Amygdala (tissue), 56 donors: ENCODE data around the gene MTF1.
"Not testable (repeated sequence)": the region's sequence is repeated elsewhere in the genome, so short reads cannot be mapped to it uniquely, and the experiment has no call there.

Experiments
- DNase-seq, 56 donors: peaks; one replicate each; lab custom pipeline; 2025; lab: John Stamatoyannopoulos, UW

Gene MTF1

DNA sequence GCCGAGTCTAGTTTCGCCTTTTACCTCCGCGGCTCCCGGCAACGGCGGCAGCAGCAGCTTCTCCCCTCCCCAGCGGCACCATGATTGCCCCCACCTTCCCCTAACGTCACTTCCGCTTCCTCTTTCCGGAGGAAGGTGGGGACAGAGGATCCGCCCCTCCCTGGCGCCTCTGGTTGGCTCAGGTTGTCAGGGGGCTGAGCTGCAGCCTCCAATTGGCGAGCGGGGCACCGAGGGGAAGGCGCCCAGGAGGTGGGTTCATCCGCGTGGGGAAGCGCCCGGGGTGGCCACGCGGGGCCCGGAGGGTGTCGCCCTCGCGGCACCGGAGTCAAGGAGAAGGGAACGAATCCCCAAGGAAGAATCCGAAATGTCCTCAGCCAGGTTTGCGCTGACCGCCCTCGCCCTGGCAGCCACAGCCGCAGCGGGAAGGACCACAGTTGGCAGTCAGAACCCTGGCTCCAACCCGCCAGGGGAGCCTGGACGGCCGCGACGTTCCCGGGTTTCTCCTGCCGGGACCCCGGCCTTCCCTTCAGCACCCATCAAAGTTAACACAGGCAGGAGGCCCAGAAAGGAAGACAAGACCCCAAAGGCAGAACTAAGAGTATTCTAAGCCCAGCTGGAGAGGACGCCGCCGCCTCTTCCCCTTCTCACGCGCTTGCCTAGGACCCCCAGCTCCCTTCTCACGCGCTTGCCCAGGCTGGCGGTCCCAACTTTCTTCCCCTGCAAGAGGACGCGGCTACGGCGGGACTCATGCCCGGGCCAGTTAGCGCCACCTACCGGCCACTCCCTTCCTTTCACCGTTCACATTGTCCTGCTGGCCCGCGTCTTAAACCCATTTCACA, at the start of gene MTF1:
TSS of gene MTF1 (minus strand) at position 86 of the 839 bp plus-strand sequence. CDS start 1,934 bp downstream, outside the sequence.
- peak; percentile 76 to 98 (median 93) for DNase-seq

GRCh38 chr1:37908531-37908930, 49.1 kb upstream of the MTF1 start:
- DNase-seq: not testable (repeated sequence)

DNA sequence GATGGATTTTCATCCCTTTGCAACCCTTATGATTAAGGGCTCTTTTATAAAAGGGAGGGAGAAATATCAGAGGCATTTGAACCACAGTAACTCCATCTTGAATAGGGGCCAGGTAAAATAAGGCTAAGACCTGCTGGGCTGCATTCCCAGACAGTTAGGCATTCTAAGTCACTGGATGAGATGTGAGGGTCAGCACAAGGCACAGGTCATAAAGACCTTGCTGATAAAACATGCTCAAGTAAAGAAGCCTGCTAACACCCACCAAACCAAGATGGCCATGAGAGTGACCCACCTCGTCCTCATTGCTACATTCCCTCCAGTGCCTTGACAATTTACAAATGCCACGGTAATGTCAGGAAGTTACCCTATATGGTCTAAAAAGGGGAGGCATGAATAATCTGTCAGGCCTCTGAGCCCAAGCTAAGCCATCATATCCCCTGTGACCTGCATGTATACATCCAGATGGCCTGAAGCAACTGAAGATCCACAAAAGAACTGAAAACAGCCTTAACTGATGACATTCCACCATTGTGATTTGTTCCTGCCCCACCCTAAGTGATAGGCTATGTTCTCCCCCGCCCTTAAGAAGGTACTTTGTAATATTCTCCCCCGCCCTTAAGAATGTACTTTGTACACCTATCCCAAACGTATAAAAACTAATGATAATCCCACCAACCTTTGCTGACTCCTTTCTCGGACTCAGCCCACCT, 48.2 kb upstream of the MTF1 start:
- not testable (repeated sequence) for DNase-seq

DNA sequence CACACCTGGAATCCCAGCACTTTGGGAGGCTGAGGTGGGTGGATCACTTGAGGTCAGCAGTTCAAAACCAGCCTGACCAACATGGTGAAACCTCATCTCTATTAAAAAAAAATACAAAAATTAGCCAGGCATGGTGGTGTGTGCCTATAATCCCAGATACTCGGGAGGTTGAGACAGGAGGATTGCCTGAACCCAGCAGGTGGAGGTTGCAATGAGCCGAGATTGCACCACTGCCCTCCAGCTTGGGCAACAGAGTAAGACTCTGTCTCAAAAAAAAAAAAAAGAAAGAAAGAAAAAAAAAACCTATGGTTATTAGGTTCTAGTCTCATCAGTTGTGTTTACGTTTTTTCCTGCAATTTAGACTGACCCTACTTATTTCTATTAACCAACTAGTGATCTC, 47.2 kb upstream of the MTF1 start:
- not testable (repeated sequence) for DNase-seq

DNA sequence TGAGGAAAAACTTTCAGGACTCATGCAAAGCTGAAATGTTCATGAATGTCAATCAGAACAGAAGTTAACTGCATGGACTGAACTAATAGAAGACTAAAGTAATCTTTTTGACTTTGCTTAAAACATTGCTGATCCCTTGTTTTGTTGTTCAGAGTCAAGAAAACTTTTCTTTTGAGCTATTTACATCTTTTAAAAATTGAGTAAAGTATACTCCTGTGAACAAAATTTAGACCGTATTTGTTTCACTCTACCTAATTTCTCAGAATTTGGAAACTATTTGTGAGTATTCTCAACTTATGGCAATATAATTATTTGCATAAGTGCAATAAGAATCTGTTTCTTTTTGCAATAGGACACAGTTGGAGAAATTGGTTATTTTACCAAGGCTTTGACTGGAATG, 46.3 kb upstream of the MTF1 start:
- no peak for DNase-seq

DNA sequence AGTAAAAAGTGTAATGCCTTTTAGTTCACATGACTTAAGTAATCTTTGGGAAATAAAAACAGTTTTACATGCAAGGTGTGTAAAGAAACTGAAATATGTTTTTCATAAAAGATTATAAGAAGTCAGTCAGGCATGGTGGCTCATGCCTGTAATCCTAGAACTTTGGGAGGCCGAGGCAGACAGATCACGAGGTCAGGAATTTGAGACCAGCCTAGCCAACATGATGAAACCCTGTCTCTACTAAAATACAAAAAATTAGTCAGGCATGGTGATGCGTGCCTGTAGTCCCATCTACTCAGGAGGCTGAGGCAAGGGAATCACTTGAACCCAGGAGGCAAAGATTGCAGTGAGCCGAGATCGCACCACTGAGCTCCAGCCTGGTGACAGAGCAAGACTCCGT, 44.5 kb upstream of the MTF1 start:
- not testable (repeated sequence) for DNase-seq

- no peak for DNase-seq
These were observed 43.6 kb upstream of the MTF1 start for GRCh38 chr1:37902983-37903382.

- DNase-seq: no peak
These were observed 42.5 kb upstream of the MTF1 start for GRCh38 chr1:37901893-37902225.

GRCh38 chr1:37901191-37901892, 42.0 kb upstream of the MTF1 start:
- no peak for DNase-seq

- not testable (repeated sequence) for DNase-seq
These were observed 38.2 kb upstream of the MTF1 start for GRCh38 chr1:37897563-37897962.

DNA sequence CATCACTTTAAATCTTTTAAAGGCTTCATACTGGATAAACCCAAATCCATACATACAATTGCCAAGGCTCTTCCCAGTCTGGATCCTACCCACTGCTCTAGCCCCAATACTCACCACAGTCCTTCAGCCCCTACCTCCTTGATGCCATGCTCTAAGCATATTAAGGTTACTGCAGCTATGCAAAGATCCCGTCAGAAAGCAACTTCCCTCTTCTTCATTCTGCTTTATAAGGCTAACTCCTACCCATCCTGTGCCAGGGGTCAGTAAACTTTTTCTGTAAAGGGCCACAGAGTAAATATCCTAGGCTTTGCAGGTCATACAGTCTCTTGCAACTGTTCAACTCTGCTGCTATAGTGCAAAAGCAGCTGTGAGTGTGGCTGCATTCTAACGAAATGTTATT, 34.3 kb upstream of the MTF1 start:
- no peak for DNase-seq

DNA sequence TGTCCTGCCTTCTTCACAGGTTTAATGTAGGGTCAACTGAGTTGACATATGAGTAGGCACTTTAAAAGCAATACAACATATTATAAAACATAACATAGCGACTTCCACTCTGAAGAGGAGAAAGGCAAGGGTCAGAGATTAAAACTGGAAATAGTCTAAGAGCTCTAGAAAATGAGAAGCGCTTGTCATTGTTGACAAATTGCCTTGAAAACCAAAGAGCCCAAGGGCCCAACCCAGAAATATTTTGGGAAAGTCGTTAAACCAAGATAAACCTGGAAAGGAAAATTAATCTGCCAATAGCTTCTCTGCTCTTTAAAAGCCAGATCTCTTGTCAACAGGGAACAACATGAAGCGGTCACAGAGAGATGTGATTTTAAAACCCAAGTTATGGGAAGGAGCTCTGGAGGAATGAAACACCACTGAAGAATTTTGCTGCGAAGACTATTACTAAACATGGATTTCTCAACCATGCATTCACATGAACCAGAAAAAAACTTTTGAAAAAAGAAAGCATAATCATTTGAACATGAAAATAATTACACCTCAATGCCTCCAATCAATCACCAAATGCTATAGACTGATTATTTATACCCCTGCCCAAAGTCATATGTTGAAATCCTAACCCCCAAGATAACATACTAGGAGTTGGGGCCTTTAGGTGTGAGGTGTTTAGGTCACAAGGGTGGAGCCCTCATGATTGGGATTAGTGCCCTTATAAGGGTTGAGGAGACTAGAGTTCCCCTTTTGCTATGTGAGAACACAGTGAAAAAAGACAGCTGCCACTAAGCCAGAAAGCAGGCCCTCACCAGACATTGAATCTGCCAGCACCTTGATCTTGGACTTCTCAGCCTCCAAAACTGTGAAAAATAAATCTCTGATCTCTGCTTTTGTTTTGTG, 33.0 kb upstream of the MTF1 start:
- no peak for DNase-seq

DNA sequence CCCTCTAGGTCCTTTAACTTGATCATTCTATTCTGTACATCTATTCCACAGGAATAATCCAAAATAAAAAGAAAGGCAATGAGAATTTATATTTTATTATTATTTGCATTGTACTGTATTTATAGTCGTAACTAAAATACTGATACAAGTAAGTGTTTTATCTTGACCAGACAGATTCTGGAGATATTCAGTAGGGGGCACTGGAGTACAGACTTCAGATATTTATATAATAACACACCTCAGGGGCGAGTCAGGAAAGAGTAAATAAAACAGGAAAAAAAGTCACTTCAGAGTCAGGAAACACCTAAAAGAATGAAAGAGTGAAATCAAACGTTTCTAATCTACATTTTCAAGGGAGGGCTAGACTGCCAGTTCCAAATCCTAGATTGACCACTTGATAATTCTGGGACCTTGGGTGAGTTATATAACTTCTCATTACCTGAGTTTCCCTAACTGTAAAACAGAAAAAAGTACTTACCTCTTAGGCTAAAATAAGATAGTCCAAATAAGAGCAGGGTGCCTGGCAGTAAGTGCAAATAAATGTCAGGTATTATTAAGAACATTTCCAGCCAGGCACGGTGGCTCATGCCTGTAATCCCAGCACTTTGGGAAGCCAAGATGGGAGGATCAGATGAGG, 31.1 kb upstream of the MTF1 start:
- DNase-seq: no peak

DNA sequence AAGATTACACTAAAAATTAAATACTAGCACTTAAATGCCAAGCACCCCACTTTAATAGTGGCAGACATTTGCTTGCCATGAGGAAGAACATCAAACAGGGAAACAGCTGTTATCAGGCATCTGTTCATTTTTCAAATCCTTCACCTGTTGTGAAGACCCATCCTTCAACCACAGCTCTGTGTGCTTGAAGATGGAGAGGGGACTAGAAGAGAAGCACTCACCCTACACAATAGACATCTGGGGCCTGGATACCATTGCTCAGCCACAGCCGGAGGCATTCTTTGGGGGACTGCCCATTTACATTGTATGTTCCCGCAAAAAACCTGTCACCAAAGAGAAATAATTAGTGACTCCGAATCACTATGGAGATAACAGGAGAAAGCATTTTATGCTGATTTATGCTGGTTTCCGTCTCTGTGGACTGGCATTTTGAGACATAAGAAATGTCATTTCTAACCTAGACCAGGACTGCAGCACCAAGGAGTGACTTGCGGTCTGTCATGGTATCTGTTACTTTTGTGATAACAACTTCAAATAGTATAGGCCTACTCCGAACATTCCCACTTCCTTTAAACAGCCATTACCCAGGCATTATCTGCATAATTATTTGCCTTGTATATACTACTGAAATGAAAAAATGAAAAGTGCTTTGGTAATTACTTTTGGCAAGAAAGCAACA, 28.8 kb upstream of the MTF1 start:
- DNase-seq: no peak

- no peak for DNase-seq
These were observed 24.8 kb upstream of the MTF1 start for GRCh38 chr1:37884145-37884544.

DNA sequence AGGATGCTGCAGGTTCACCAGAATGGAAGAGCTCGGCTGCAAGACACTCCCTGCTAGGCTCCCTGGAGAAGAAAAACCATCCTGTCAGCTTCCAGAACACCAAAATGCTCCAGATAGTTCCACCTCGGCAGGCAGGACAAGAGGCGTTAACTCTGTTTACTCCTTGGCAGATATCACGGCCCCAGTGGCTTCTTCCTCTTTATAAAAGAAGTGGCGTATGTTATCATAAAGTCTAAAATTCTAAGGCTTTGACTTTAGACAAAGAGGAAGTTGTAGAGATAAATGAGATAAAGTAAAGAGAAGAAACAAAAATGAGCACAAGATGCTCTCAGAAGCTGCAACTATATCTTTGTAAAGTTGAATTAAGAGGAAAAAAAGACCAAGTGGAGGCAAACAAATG, 24.3 kb upstream of the MTF1 start:
- no peak for DNase-seq

DNA sequence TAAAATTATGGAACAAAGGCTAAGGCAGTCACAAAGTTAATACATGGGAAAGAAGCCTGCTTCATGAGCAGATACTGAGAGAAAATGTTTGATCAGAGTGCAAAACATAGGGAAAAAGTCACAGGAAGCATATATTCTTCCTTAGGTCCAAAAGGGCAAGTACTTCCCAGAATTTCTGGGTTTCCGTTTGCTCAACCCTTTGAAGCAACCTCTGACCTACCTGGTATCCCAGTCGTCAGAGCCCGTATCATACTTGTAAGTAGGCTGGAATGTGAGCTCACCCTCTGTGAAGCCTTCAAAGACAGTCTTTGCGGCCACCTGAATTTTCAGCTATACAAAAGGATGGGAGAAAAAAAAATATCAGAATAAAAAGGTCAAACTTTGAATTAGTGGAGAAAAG, 20.5 kb upstream of the MTF1 start:
- DNase-seq: no peak

- DNase-seq: no peak
These were observed 18.7 kb upstream of the MTF1 start for GRCh38 chr1:37878071-37878470.

DNA sequence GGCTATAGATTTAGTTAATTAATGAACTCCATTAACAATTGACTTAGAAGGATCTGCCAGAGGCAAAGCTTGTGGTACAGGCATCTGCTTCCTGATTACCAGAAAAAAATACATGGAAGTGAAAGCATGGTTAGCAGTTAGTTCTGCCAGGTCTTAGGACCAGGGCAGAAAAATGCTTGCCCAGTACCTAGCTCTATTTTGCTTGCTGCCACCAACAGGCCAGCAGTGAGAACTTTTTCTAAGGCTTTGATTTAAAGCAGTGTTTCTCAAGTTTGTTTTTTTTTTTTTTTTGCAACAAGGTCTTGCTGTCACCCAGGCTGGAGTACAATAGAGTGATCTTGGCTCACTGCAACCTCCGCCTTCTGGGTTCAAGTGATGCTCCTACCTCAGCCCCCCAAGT, 16.4 kb upstream of the MTF1 start:
- no peak for DNase-seq
